PC-3 (cell line): Measurements from ENCODE around the gene KCNQ4.

ENCODE experiments used
- EZH2 ChIP-seq: fragments of 300-600 bp; sonication (generic); IDR thresholded peaks from one replicate; pipeline ENCODE4 v1.6.1; 2017; ENCODE audit warnings: antibody characterized with exemption, mild to moderate bottlenecking, low read length; ENCODE audit not compliant: unreplicated experiment
- TF ChIP-seq, protein P1 (sequence below): fragments of 300-600 bp; sonication (generic); conservative IDR thresholded peaks from 2 replicates; pipeline ENCODE4 v1.5.1; 2017; ENCODE audit warnings: antibody characterized with exemption, low read depth, mild to moderate bottlenecking, low read length

GRCh38 chr1:40824591-40825434 is 41.2 kb downstream of the KCNQ4 start:
- TF ChIP-seq, protein P1, sequence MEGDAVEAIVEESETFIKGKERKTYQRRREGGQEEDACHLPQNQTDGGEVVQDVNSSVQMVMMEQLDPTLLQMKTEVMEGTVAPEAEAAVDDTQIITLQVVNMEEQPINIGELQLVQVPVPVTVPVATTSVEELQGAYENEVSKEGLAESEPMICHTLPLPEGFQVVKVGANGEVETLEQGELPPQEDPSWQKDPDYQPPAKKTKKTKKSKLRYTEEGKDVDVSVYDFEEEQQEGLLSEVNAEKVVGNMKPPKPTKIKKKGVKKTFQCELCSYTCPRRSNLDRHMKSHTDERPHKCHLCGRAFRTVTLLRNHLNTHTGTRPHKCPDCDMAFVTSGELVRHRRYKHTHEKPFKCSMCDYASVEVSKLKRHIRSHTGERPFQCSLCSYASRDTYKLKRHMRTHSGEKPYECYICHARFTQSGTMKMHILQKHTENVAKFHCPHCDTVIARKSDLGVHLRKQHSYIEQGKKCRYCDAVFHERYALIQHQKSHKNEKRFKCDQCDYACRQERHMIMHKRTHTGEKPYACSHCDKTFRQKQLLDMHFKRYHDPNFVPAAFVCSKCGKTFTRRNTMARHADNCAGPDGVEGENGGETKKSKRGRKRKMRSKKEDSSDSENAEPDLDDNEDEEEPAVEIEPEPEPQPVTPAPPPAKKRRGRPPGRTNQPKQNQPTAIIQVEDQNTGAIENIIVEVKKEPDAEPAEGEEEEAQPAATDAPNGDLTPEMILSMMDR: no peak
- TF ChIP-seq EZH2: no peak
